M059J (cell line): ENCODE data around the gene CTNND1. TPM values are rescaled to one million over a fixed set of nuclear protein-coding genes. Genes with fewer than 3 reads are reported as not detected.

Experiments
- DNase-seq: peaks from one replicate; pipeline ENCODE4 v3.0.0-alpha.2; 2012; ENCODE audit warnings: low read depth
- total RNA-seq: library from RNA; depleted of rRNA; stranded (reverse); fragments of >200 nt; shearing (Covaris generic); gene quantifications from 2 replicates; pipeline ENCODE4 v1.2.3, GENCODE V29; 2014

CTNND1 gene
- total RNA-seq, 1 experiment from 2014 or later = 73.8 TPM

DNA sequence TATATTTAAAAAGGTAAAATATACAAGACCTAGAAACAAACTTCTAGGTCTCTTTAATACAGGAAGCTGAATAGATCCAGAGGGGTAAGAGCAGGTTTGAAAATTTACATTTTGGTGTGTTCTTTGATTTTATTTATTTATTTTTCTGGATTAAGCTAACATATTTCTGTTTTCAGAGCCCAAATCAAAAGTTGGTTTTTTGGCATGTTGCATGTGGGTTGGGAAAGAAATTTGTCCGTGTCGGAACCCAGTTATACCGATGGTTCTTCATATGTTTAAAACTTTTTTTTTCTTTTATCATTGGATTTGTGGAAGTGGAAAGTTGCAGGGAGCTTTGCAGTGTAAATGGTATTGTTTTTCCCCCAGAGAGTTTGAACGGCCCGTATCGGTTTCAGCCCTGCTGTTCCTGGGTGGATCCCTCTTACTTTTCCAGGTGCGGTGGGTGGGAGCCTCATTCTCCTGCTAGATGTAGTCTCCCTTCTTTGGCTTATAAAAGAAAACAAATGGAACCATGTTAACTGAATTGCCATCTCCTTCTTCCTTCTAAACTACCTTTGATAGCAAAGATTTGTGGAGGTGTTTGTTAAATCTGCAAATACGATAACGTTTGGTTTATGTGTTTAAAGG is 746 bp downstream of the CTNND1 start:
- DNase-seq = peak; percentile 28

GRCh38 chr11:57763568-57763967 is 2.0 kb downstream of the CTNND1 start:
- DNase-seq = peak; percentile 66

DNA sequence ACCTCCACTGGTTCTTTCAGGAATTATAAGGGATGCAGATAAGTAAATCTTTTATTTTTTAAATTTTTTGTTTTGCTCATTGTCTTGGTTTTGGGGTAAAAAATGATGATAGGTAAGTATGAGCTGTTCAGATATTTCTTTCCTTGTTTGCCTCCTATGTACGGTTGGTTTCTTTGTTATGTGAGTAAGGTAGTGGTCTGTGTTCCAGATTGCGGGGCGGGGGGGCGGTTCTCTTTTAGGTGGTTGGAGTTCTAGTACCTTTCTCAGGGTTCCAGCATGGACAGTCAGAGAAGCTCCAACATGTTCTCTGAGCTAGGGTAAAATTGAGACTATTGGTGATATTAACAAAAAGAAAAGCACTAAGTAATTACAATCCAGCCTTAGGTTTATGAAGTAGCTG is 2.4 kb downstream of the CTNND1 start:
- no peak for DNase-seq

- DNase-seq = peak; percentile 59
These were observed 3.0 kb downstream of the CTNND1 start for GRCh38 chr11:57764566-57764965.

DNA sequence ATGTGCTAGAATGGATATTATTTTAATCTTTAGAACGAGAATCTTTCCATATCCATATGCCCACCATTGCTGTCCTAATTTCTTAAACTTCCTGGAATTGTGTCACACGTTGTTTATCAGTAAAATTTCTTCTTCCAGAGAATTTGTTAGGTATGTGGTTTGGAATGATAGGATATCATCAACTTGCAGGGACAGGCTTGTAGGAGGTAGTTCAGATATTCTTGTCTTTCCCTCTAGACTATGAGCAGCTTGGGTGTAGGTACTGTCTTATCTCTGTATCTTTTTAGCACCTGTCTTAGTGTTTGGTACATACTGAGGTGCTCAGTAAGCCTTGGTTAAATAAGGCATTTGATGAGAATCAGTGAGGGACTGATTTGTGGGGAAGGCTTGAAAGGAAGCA is 3.4 kb downstream of the CTNND1 start:
- no peak for DNase-seq

DNA sequence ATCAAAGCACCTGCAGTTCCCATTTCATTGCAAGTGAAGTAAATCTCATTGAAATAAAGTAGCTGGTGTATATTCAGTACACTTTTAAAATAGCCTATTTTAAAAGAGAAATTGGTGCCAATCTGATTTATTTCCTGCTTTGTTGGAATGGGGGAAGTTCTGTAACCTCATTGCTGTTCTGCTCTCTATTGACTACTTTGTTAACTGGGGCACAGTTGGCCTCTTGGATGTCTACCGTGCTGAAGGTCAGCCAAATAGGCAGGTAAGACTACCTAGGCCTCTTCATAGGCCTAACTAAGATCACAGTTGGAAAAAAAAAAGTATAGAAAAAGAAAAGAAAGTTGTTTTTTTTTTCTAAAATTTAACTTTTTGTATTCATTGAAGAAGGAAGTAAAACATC is 9.2 kb downstream of the CTNND1 start:
- no peak for DNase-seq

GRCh38 chr11:57771365-57771764 is 9.8 kb downstream of the CTNND1 start:
- DNase-seq = no peak

GRCh38 chr11:57772562-57772961 is 11.0 kb downstream of the CTNND1 start:
- DNase-seq = peak; percentile 36

- peak; percentile 52 for DNase-seq
These were observed 11.5 kb downstream of the CTNND1 start for GRCh38 chr11:57773026-57773598.

DNA sequence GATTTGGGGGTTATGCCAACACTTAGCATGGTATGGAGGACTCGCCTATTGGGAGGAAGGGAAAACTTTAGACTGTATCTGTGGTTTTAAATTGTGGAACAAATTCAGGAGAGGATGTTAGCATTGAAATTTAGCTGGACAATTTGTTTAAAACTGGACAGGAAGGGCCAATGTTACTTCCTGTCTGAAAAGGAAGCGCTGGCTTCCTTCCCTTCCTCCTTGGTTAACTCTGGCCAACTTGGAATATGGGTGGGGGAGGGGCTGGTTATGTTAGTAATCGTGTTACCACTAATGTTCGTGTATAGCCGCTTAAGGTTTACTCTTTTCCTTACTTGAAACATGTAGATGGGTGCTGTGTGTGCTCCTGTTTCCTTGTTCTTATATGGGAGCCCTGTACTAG is 13.9 kb downstream of the CTNND1 start:
- DNase-seq = no peak

DNA sequence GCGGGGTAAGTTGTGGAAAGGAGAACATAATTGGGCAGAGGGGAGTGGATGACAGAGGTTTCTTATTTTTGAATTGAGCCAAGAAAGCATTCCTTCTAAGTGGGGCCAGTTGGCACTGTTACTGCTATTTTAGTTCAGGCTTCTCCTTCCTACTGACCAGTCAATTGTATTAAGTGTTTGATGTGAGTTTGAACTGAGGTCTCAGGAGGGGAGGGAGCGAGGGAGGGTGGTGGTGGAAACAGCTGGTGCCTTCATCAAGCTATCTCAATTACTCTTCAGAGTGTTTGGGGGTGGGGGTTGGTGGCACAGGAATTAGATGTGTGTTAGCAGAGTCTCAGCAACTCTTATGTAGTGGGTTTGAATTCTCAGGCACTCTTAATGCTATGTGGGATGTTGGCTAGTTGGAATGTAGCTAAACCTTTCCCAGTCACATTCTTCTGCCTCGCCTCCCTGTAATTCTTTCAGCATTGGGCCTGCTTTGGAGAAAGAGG is 14.5 kb downstream of the CTNND1 start:
- DNase-seq = peak; percentile 58

DNA sequence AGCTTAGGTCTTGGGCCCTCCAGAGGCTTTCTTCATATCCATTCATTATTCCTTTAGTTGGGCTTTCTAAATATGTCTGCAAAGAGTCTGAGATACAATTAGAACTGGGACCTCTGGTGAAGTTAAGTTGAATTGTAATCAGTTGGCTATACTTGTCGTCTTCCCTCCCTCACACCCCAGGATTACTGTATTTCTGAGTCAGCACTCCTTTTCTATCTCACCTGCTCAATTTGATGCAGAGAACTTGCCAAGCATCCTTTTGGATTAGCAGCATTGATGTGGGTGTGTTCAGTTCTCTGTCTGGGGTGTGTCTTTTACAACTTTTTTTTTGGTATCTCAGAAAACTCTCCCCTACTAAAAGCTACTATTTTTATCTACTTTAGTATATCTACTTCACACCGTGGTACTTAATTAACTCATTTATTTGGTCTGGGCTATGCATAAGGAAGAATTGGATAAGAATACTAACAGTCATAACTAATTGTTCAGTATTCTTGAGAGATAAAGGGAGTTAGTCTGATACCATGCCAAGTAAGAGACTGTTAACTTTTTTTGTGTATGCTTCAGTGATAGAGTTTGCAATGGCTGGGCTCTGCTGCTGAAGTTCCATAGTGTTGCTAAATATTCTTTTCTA is 15.1 kb downstream of the CTNND1 start:
- no peak for DNase-seq

- peak; percentile 73 for DNase-seq
These were observed 16.3 kb downstream of the CTNND1 start for GRCh38 chr11:57777969-57778317.

- DNase-seq = peak; percentile 100
These were observed 16.9 kb downstream of the CTNND1 start for GRCh38 chr11:57778318-57779037.

DNA sequence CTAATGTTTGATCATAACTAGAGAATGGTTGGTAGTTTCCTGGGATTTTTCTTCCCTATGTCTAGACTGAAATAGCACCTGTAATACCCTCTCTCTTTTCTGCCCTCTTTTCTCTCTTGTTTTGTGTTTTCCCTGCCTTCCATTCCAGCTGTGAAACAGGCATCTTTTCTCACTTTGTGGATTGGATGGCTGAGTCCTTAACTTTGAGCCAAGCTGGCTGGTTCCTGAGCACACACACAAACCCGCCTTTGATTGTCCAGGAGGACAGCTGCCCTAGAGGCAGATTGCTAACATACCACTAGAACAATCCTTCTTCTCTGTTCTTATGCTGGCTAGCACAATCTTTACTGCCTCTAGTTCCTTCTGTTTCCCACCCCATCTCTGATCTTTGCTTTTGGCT is 17.7 kb downstream of the CTNND1 start:
- peak; percentile 88 for DNase-seq

GRCh38 chr11:57781529-57781943 is 19.9 kb downstream of the CTNND1 start:
- no peak for DNase-seq

- no peak for DNase-seq
These were observed 23.5 kb downstream of the CTNND1 start for GRCh38 chr11:57785072-57785471.

- no peak for DNase-seq
These were observed 24.8 kb downstream of the CTNND1 start for GRCh38 chr11:57786436-57786835.

DNA sequence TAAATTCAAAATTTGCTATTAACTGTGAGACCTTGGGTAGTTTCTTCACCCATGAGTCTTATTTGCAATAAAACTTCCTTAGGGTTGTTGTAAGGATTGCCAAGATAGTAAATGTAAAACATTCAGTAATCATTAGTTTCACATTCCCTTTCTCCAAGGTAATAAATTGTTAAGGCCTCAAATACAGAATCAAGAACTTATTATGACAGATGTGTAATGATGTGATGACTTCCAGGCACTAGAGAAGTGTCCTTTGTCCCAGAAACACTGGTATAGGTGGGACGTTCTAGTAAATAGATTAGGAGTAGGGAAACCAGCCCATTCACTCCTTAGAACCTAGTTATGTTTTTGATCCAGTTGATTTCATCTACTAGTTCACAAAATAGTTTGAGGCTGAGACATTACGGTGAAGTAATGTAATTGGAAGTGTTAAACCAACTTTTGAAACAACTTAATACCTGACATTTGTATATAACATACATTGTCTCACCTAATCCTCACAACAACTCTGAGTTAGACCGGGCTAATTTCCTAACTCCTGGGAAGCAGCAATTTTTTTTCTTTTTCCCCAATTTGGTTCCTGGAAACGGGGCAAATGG is 25.5 kb downstream of the CTNND1 start:
- DNase-seq = no peak

DNA sequence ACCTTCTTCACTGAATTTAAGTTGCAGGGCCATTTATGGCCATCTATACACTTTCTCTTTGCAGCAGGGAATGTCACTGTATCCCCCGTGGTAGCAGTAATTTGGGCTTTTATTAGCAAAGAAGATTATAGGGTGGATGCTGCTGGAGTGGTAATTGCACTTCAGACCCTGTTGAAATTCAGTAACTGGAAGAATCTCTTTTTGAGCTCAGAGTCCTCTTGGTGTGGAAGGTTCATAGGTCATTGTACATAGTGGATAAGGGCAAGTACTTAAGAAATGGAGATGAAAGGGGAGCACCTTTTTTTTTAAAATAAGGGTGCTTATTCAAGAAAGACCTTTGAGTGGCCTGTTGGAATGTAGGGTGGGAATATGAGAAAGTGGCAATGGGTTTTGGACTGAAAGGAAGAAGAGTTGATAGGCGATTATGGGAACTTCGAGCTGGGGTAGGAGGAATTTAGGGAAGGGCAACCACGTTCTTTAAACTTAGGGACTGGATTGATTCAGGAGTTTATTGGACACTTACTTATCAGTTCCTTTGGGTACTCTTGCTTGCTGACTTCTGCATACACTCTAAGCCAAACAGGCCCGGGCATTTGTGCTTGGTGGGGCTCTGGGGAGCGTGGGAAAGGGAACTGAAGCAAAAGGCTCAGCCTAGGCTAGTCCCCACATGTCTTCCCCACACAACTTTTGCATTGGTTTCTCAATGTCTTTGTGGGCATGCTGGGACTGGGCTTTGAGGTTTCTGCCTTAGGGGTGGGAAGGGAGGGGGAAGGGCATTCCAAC is 26.5 kb downstream of the CTNND1 start:
- DNase-seq = no peak

DNA sequence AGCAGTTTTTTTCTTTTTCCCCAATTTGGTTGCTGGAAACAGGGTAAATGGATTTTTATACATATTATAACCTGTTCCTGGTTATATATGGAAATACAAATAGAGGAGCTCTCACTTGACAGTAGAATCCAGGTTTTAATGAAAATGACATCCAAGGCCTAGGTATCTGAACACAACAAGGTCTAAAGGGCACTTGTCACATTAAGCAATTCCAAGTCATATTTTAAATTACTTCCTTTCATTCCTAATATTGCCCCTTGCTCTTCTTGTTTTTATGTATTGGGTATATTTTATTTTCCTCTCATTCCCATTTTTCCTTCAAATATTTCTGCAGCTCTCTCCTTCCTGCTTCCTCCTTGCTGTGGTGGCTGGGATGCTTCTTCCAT is 27.1 kb downstream of the CTNND1 start:
- DNase-seq = no peak
